HEK293T (cell line): Measurements from ENCODE around the gene COL6A3.

ENCODE experiments used
- CTCF ChIA-PET: fragments of 350-600 bp; formaldehyde crosslinking; extraction: SDS; loops from one replicate; lab custom pipeline; 2021; ENCODE audit warnings: antibody characterized with exemption, inconsistent platforms; lab: Yijun Ruan, JAX
- POLR2A ChIA-PET: fragments of 350-600 bp; formaldehyde crosslinking; extraction: SDS; loops from one replicate; lab custom pipeline; 2020; ENCODE audit warnings: antibody characterized with exemption, inconsistent platforms; lab: Yijun Ruan, JAX
- DNase-seq: peaks from one replicate; pipeline ENCODE4 v3.0.0; 2012; ENCODE audit warnings: mixed read lengths; ENCODE audit errors: extremely low spot score
- ARNT ChIP-seq: fragments of 450-650 bp; IDR thresholded peaks from 2 replicates; pipeline ENCODE4 v1.6.1; 2017; ENCODE audit warnings: mild to moderate bottlenecking
- BHLHE40 ChIP-seq: fragments of 450-650 bp; IDR thresholded peaks from 2 replicates; pipeline ENCODE4 v1.6.1; 2016; ENCODE audit warnings: mild to moderate bottlenecking, moderate library complexity, borderline replicate concordance
- CTBP1 ChIP-seq: fragments of 450-650 bp; IDR thresholded peaks from 2 replicates; pipeline ENCODE4 v1.6.1; 2016; ENCODE audit warnings: borderline replicate concordance
- ELF4 ChIP-seq: fragments of 450-650 bp; IDR thresholded peaks from 2 replicates; pipeline ENCODE4 v1.6.1; 2017; ENCODE audit warnings: antibody characterized with exemption
- FOXA1 ChIP-seq: fragments of 450-650 bp; IDR thresholded peaks from 2 replicates; pipeline ENCODE4 v1.6.1; 2016; ENCODE audit warnings: mild to moderate bottlenecking
- FOXK2 ChIP-seq: fragments of 450-650 bp; IDR thresholded peaks from 2 replicates; pipeline ENCODE4 v1.6.1; 2016; ENCODE audit warnings: mild to moderate bottlenecking
- FOXM1 ChIP-seq: fragments of 450-650 bp; IDR thresholded peaks from 2 replicates; pipeline ENCODE4 v1.6.1; 2017; ENCODE audit warnings: mild to moderate bottlenecking, borderline replicate concordance
- HDGF ChIP-seq: fragments of 450-650 bp; IDR thresholded peaks from 2 replicates; pipeline ENCODE4 v1.6.1; 2017; ENCODE audit warnings: antibody characterized with exemption, borderline replicate concordance
- L3MBTL2 ChIP-seq: fragments of 450-650 bp; conservative IDR thresholded peaks from 2 replicates; pipeline ENCODE4 v1.6.1; 2016; ENCODE audit warnings: mild to moderate bottlenecking
- LEF1 ChIP-seq: fragments of 450-650 bp; IDR thresholded peaks from 2 replicates; pipeline ENCODE4 v1.6.1; 2017; ENCODE audit warnings: mild to moderate bottlenecking, borderline replicate concordance
- NFRKB ChIP-seq: fragments of 450-650 bp; IDR thresholded peaks from 2 replicates; pipeline ENCODE4 v1.6.1; 2016; ENCODE audit warnings: mild to moderate bottlenecking, moderate library complexity
- PKNOX1 ChIP-seq: fragments of 450-650 bp; IDR thresholded peaks from 2 replicates; pipeline ENCODE4 v1.6.1; 2016
- SP1 ChIP-seq: fragments of 450-650 bp; IDR thresholded peaks from 2 replicates; pipeline ENCODE4 v1.6.1; 2017
- SUZ12 ChIP-seq: fragments of 450-650 bp; IDR thresholded peaks from 2 replicates; pipeline ENCODE4 v1.6.1; 2016; ENCODE audit warnings: mild to moderate bottlenecking
- TARDBP ChIP-seq: fragments of 450-650 bp; IDR thresholded peaks from 2 replicates; pipeline ENCODE4 v1.6.1; 2016
- ZNF384 ChIP-seq: fragments of 450-650 bp; IDR thresholded peaks from 2 replicates; pipeline ENCODE4 v1.6.1; 2016

Gene COL6A3

GRCh38 chr2:237336131-237336530, 77.8 kb downstream of the COL6A3 start:
- POLR2A ChIA-PET = no interaction called here
- no peak for DNase-seq
- CTCF ChIA-PET = no interaction called here
- no peak for TF ChIP-seq FOXM1
- no peak for TF ChIP-seq NFRKB
- no peak for TF ChIP-seq SP1
- no peak for TF ChIP-seq ZNF384
- TF ChIP-seq L3MBTL2 = no peak
- no peak for TF ChIP-seq PKNOX1

DNA sequence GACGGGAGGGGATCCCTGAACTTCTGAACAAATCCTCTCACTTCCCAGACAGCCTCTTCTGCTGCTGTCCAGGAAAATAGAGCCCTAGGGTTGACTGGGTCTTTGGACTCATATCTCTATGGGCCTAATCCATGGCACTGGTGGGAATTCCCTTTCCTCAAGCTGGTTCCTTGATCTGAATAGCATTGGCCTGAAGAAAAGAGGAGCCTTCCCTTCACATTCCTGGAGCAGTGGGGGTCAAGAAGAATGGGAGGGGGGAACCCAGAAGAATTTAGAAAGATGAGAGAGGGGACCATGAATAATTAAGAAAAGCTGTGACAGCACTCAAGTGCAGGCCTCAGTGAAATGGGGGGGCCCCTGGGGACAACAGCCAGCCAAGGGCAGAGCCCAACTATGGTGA, 80.2 kb downstream of the COL6A3 start:
- TF ChIP-seq NFRKB (no peak), SP1 (no peak), LEF1 (no peak), FOXA1 (no peak), FOXK2 (no peak), TARDBP (no peak), FOXM1 (no peak), PKNOX1 (no peak), ELF4 (no peak), HDGF (no peak), L3MBTL2 (no peak), BHLHE40 (no peak), CTBP1 (no peak), ARNT (no peak), ZNF384 (no peak), SUZ12 (no peak)
- ChIA-PET CTCF (no interaction called here), POLR2A (no interaction called here)
- DNase-seq = no peak

DNA sequence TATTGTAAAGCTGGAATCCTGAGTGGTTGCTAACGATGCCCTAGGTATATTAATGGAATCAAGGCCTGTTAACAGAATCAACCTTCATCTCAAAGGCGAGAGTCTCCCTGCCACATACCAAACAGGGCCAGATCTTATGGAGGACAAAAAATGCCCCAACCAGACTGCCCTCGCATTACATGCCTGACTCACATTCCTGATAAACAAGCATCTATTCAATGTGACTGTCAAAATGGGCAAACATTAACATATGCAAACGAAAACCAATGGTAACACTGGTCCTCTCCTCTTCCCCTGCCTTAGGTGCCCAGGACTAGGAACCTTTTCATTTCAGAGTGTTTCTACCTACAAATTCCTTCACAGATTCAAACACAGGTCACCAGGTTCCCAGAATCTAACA, 83.4 kb downstream of the COL6A3 start:
- no peak for DNase-seq
- ChIA-PET POLR2A (no interaction called here), CTCF (no interaction called here)
- TF ChIP-seq NFRKB (no peak), HDGF (no peak), TARDBP (no peak), FOXM1 (no peak), BHLHE40 (no peak), FOXK2 (no peak)

DNA sequence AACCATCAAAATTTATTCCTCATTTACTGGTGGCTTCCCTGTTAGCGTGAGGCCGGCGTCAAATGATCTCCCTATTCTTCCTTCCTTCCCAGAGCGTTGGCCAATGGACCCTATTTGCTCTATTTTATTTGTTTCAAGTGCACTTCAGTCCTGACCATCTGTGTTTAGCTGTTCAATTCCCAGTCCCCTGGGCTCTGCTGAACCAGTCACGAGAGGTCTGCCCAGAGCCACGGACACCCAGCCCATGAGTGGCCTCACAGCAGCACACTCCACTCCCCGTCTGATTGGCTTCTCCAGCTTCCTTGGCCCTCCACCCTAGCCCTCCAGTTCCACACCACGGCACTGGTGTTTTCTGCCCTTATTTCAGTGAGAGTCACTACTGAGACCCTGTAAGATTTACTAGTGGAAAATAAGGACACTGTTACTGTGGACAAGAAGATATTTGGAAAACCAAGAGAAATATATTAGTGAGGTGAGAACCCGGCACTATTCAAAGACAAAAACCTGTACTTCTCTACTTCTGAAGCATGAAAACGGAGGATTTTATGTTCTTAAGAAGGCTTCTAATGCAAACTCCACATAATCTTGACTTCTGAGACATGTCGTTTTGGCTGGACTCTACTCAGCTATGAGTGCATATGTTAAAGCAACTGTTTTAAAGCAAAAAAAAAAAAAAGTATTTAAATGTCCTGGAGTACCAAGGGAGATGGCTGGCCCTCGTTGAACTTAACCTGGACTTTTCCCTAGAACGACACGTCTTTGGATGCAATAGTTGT, 86.6 kb downstream of the COL6A3 start:
- TF ChIP-seq LEF1 (no peak), ARNT (no peak), CTBP1 (no peak)
- CTCF ChIA-PET = no interaction called here
- POLR2A ChIA-PET = interaction anchor here (1.0 kb wide), 1 partner anchor 29 kb away, joined by 3 read pairs; no protein-coding TSS in a partner anchor
- no peak for DNase-seq

DNA sequence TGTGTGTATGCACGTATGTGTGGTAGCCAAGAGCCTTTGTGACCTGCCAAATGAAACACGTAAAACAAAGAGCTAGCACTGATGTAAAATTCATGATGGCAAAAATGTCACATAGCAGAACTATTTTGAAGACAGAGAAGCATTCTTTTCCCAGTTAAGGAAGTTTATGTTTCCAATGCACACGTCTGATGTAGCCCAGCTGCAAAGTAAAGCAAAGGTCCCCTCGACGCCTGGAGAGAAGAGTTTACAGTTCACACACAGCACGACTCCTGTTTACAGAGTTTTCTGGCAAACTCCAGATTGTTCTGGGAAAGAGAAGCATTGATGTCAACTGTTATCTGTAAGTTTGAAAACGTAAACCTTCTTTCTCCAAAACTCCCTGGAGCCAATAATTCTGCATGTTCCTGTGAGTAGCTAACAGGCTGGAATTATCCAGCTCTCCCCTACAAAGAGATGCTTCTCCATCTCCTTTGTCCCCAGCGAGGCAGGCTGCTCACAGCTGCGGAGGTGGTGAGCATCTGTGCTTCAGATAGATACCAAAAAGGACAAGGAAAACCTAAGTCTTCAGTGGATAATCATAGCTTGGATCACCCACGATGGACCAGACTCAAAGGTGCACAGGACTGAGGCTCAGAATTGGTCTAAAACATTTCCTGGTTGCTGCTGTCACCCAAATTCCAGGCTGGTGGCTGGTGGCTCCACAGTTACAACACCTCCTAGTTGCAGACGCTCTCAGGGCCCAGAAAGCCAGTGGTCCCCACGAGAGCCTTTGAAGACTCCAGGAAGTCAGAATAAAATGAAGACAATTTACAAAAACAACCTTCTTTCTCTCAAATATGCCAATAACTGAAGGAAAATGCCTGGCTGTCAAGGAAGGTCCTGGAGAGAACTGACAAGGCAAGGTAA, 87.4 kb downstream of the COL6A3 start:
- POLR2A ChIA-PET = interaction anchor here (1.0 kb wide), 1 partner anchor 28 kb away, joined by 3 read pairs; no protein-coding TSS in a partner anchor

DNA sequence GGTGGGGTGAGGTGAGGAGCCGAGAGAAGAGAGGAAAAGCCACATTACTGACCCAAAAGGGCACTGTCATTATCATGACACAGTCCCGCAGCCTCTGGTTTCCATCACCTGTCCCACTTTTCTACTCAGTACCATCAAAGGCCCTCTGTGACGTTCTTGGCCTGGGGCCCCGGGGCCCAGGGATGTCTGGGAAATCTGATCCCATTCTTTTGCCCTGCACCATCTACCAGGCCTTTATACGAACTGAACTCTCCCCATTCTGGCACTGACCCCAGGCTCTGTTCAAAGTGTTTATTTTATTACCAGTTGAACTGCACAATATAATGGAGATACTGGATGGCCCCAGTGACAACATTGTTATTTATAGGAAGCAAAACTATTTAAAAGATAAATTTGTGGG, 89.1 kb downstream of the COL6A3 start:
- ChIA-PET POLR2A (no interaction called here), CTCF (no interaction called here)
- no peak for DNase-seq
- TF ChIP-seq SP1 (no peak), FOXA1 (no peak), BHLHE40 (no peak), FOXM1 (no peak), NFRKB (no peak), ZNF384 (no peak), TARDBP (no peak)

More for the DNA sequence above, 87.4 kb downstream of the COL6A3 start:
- CTCF ChIA-PET = no interaction called here
- no peak for DNase-seq
- TF ChIP-seq ARNT = no peak
- no peak for TF ChIP-seq FOXK2
- no peak for TF ChIP-seq BHLHE40
- no peak for TF ChIP-seq PKNOX1
- no peak for TF ChIP-seq SUZ12
- TF ChIP-seq ELF4 = no peak
- TF ChIP-seq CTBP1 = no peak
- TF ChIP-seq FOXM1 = no peak
